ENCODE results near the gene REL.

- TF ChIP-seq CTCF (IDR thresholded peaks at IDR 0.05) (no peak), REST (IDR thresholded peaks at IDR 0.05; ENCODE audit: low read depth, low read length) (no peak), POLR2AphosphoS5 (IDR thresholded peaks at IDR 0.05; ENCODE audit: low read depth, low read length) (no peak), NRF1 (IDR thresholded peaks at IDR 0.05; ENCODE audit: low read depth, low read length) (no peak), FOXM1 (IDR thresholded peaks at IDR 0.05; ENCODE audit: low read depth) (no peak), TAF1 (IDR thresholded peaks at IDR 0.05; ENCODE audit: borderline replicate concordance, low read depth, low read length) (no peak), MEF2A (IDR thresholded peaks at IDR 0.05; ENCODE audit: borderline replicate concordance, low read depth) (no peak), RAD21 (IDR thresholded peaks at IDR 0.05; ENCODE audit: low read length) (no peak)
These were observed 37.3 kb upstream of the REL start for GRCh38 chr2:60844105-60844504.

Measured in SK-N-SH (cell line).